Left ventricle myocardium inferior (tissue), 1 donor: ENCODE data around the gene TOX2. TPM values are rescaled to one million over a fixed set of nuclear protein-coding genes. Genes with fewer than 3 reads are reported as not detected.

Experiments
- DNase-seq: peaks from one replicate; pipeline ENCODE4 v3.0.0-alpha.2; 2020
- H3K27ac ChIP-seq: fragments of 200-600 bp; replicated peaks from 2 replicates; pipeline ENCODE4 v1.8.0; 2021
- H3K27me3 ChIP-seq: fragments of 200-600 bp; 2 replicates; pipeline ENCODE4 v1.8.0; 2021; ENCODE audit warnings: low read depth
- H3K36me3 ChIP-seq: fragments of 200-600 bp; 2 replicates; pipeline ENCODE4 v1.8.0; 2021
- H3K4me1 ChIP-seq: fragments of 200-600 bp; 2 replicates; pipeline ENCODE4 v1.8.0; 2021
- H3K4me3 ChIP-seq: fragments of 200-600 bp; 2 replicates; pipeline ENCODE4 v1.8.0; 2021; ENCODE audit warnings: mild to moderate bottlenecking, moderate library complexity
- H3K9me3 ChIP-seq: fragments of 200-600 bp; replicated peaks from 2 replicates; pipeline ENCODE4 v1.8.0; 2021
- intact Hi-C: fragments of 100-400 bp; cut with micrococcal nuclease; formaldehyde crosslinking; loops from one replicate; pipeline ENCODE4 v1.11.0; 2022
- total RNA-seq: library from RNA; stranded (reverse); fragmentation: NEBNext Ultra II Directional; extraction: Animal tissue kit (Norgen Biotek cat#: 25700); gene quantifications from one replicate; pipeline ENCODE4 v1.2.1, GENCODE V29; 2021
- TF ChIP-seq, protein P1 (sequence below): fragments of 200-600 bp; IDR thresholded peaks from 2 replicates; pipeline ENCODE4 v1.8.0; 2021; ENCODE audit warnings: antibody characterized with exemption, mild to moderate bottlenecking, borderline replicate concordance
- donor health status: DM: no; HTN: yes; CAD: no; lungs with severe emphysema.

Gene TOX2
- total RNA-seq, 1 donor from 2014 or later: 0.30 TPM

DNA sequence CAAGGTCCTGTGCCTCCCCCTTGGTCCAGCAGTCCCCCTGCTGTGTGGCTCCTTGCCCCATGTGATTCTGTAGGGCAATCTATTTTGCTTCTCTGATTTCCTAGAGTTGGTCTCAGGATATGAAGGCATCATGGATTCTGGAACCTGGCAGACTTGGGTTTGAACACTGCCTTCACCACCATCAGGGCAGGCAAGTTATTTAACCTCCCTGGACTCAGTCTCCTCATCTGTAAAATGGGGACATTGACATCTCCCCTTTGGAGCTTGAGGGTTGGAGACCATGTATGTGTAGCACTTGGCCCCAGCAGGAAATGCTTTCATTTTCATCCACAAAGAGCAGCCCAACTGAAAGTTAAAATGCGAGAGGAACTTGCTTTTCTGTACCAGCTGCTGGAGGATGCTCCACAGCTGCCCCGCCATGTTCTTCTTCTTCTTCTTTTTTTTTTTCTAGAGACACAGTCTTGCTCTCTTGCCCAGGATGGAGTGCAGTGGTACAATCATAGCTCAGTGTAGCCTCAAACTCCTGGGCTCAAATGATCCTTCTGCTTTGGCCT is 6.7 kb downstream of the TOX2 start:
- DNase-seq: no peak
- Histone ChIP-seq H3K27me3 (peaks cover 98% of the 10 kb centered on the region), H3K4me1 (peaks cover 4% of the 10 kb centered on the region), H3K36me3 (no peaks in the 10 kb centered on the region), H3K4me3 (no peak overlapping the region), H3K9me3 (no peaks in the 10 kb centered on the region), H3K27ac (no peak overlapping the region)
- TF ChIP-seq, protein P1, sequence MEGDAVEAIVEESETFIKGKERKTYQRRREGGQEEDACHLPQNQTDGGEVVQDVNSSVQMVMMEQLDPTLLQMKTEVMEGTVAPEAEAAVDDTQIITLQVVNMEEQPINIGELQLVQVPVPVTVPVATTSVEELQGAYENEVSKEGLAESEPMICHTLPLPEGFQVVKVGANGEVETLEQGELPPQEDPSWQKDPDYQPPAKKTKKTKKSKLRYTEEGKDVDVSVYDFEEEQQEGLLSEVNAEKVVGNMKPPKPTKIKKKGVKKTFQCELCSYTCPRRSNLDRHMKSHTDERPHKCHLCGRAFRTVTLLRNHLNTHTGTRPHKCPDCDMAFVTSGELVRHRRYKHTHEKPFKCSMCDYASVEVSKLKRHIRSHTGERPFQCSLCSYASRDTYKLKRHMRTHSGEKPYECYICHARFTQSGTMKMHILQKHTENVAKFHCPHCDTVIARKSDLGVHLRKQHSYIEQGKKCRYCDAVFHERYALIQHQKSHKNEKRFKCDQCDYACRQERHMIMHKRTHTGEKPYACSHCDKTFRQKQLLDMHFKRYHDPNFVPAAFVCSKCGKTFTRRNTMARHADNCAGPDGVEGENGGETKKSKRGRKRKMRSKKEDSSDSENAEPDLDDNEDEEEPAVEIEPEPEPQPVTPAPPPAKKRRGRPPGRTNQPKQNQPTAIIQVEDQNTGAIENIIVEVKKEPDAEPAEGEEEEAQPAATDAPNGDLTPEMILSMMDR: no peak
- intact Hi-C loops: no loop called here

DNA sequence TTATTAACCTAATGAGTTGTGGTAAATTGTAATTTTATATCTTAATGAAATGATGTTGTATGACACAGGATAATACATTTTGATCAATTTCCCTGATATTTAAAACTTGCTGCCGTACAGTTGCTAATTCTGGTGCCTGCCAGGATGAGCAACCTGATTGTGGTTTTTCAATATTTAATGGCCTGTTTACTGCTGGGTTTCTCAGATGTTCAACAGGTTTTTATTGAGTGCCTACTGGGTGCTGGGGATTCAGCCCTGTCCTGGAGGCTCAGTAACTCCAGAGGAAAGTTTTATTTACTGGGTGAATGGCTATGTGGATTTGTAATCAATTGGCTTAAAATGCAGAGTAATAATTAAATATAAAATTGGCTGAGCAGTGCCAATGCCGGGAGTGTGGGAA is 8.0 kb downstream of the TOX2 start:
- no peak for DNase-seq
- H3K4me3 ChIP-seq: no peak overlapping the region
- TF ChIP-seq, protein P1: no peak
- H3K36me3 ChIP-seq: no peaks in the 10 kb centered on the region
- no peaks in the 10 kb centered on the region for H3K9me3 ChIP-seq
- intact Hi-C loops: no loop called here
- H3K4me1 ChIP-seq: peaks cover 3% of the 10 kb centered on the region
- no peak overlapping the region for H3K27ac ChIP-seq
- peaks cover 94% of the 10 kb centered on the region for H3K27me3 ChIP-seq

DNA sequence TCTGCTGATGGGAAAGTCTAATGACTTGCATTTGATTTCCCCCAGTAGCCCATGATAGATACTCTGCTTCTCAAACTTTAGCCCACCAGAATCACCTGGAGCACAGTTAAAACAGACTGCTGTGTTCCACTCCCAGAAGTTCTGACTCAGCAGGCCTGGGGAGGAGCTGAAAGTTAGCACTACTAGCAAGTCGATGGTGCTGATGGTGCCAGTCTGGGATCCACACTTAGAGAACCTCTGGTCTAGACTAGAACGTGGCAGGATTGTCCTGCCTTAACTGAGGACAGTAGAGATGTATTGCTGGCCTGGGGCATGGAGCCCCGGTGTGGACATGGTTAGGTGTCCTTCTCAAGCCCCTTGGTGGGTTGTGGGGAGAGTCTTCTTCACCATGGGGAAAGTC is 8.7 kb downstream of the TOX2 start:
- H3K27me3 ChIP-seq: peaks cover 93% of the 10 kb centered on the region
- H3K9me3 ChIP-seq: no peaks in the 10 kb centered on the region
- no peaks in the 10 kb centered on the region for H3K36me3 ChIP-seq
- H3K27ac ChIP-seq: no peak overlapping the region
- no peak for DNase-seq
- H3K4me1 ChIP-seq: peaks cover 3% of the 10 kb centered on the region
- intact Hi-C loops: no loop called here
- H3K4me3 ChIP-seq: no peak overlapping the region
- TF ChIP-seq, protein P1: no peak

DNA sequence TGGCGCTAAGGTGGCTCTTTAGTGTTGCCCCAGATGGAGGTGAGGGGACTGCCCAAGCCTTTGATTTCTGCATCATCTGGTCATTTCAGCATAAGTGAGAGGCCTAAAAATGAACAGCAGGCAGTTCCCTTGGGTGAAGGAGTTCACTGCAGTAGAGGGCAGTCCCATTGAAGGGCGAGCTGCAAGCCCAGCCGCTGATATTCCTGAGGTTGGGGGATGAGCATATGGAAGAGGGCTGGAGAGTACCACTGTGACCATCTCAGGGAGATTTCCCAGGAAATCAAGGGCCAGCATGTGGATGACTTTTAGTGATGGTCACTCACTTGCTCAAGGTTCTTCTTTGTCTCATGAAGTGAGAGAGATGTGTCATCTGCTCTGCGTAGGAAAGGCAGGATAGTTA is 9.3 kb downstream of the TOX2 start:
- Histone ChIP-seq H3K9me3 (no peaks in the 10 kb centered on the region), H3K4me1 (peaks cover 3% of the 10 kb centered on the region), H3K27me3 (peaks cover 89% of the 10 kb centered on the region), H3K36me3 (no peaks in the 10 kb centered on the region), H3K4me3 (no peak overlapping the region), H3K27ac (no peak overlapping the region)
- DNase-seq: no peak
- intact Hi-C loops: no loop called here
- TF ChIP-seq, protein P1: no peak

DNA sequence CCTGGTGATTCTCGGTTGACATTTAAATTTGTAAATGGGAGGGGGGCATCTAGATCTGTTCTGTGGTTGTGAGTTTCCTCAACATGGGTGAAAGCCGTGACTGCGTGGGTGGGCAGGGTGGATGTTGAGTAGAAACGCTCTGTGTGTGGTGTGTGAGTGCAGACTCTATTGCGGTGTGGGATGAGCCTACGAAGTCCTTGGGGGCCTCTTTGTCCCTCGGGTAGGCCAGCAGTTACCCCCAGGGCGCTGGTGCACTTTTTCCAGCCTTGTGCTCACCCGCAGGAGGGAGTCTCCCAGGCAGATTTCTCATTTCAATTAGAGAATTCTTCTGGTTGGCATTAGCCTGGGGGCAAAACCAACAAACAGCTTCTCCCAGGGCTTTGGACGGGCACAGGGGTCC is 10.6 kb downstream of the TOX2 start:
- intact Hi-C loops: no loop called here
- TF ChIP-seq, protein P1: no peak
- H3K4me3 ChIP-seq: no peak overlapping the region
- no peak overlapping the region for H3K27ac ChIP-seq
- no peaks in the 10 kb centered on the region for H3K9me3 ChIP-seq
- peaks cover 3% of the 10 kb centered on the region for H3K4me1 ChIP-seq
- H3K36me3 ChIP-seq: no peaks in the 10 kb centered on the region
- peaks cover 85% of the 10 kb centered on the region for H3K27me3 ChIP-seq
- DNase-seq: no peak
